Neuronal stem cell (in vitro differentiated cells): Measurements from ENCODE around the gene RHOH.
"Not testable (repeated sequence)": the region's sequence is repeated elsewhere in the genome, so short reads cannot be mapped to it uniquely, and the experiment has no call there.

Experiments used
- DNase-seq: peaks from one replicate; pipeline ENCODE4 v3.0.0-alpha.2; 2013; ENCODE audit warnings: low spot score
- H2AFZ ChIP-seq: one replicate; pipeline ENCODE4 v1.6.1; 2013; ENCODE audit warnings: mild to moderate bottlenecking, low read length, inconsistent platforms
- H2AK5ac ChIP-seq: 2 replicates; pipeline ENCODE4 v1.6.1; 2013; ENCODE audit warnings: low read depth, mild to moderate bottlenecking, inconsistent platforms, low read length, moderate library complexity, mixed read lengths
- H2BK120ac ChIP-seq: 2 replicates; pipeline ENCODE4 v1.6.1; 2013; ENCODE audit warnings: low read depth, mild to moderate bottlenecking, inconsistent platforms, low read length, moderate library complexity, mixed read lengths
- H2BK12ac ChIP-seq: one replicate; pipeline ENCODE4 v1.6.1; 2013; ENCODE audit warnings: low read length, inconsistent platforms
- H2BK15ac ChIP-seq: 2 replicates; pipeline ENCODE4 v1.6.1; 2013; ENCODE audit warnings: mild to moderate bottlenecking, low read length, inconsistent platforms, mixed read lengths
- H2BK5ac ChIP-seq: one replicate; pipeline ENCODE4 v1.6.1; 2013; ENCODE audit warnings: inconsistent platforms, mild to moderate bottlenecking, low read length, moderate library complexity
- H3K14ac ChIP-seq: one replicate; pipeline ENCODE4 v1.6.1; 2013; ENCODE audit warnings: low read length, inconsistent platforms
- H3K18ac ChIP-seq: 2 replicates; pipeline ENCODE4 v1.6.1; 2013; ENCODE audit warnings: low read length, inconsistent platforms
- H3K23ac ChIP-seq: 2 replicates; pipeline ENCODE4 v1.6.1; 2013; ENCODE audit warnings: low read depth, mild to moderate bottlenecking, mixed read lengths, low read length, inconsistent platforms; ENCODE audit not compliant: poor library complexity
- H3K27ac ChIP-seq: replicated peaks from 3 replicates; pipeline ENCODE4 v1.5.1; 2013; ENCODE audit warnings: low read length, inconsistent platforms
- H3K27me3 ChIP-seq, 3 experiments: 2 replicates each; pipeline ENCODE4 v1.6.1; 2013; ENCODE audit warnings: low read length in 3 of 3, mild to moderate bottlenecking in 2 of 3, inconsistent platforms in 1 of 3, low read depth in 1 of 3, mixed read lengths in 1 of 3, moderate library complexity in 1 of 3; ENCODE audit not compliant: control insufficient read depth in 3 of 3, insufficient read depth in 3 of 3
- H3K36me3 ChIP-seq, 2 donors: replicated peaks in 1 of 2; 2 replicates each; pipeline ENCODE4 v1.6.1; 2013; ENCODE audit warnings: low read length in 2 of 2; ENCODE audit not compliant: control insufficient read depth in 2 of 2, insufficient read depth in 2 of 2
- H3K4ac ChIP-seq: 2 replicates; pipeline ENCODE4 v1.6.1; 2013; ENCODE audit warnings: inconsistent platforms, mild to moderate bottlenecking, low read length, moderate library complexity
- H3K4me1 ChIP-seq, 2 donors: 1 replicate in 1 of 2; 2 replicates in 1 of 2; pipeline ENCODE4 v1.6.1; 2013; ENCODE audit warnings: low read length in 2 of 2, low read depth in 1 of 2; ENCODE audit not compliant: control insufficient read depth in 2 of 2, insufficient read depth in 1 of 2
- H3K4me2 ChIP-seq: one replicate; pipeline ENCODE4 v1.6.1; 2013; ENCODE audit warnings: mild to moderate bottlenecking, low read length, inconsistent platforms; ENCODE audit not compliant: insufficient read depth, poor library complexity, severe bottlenecking
- H3K4me3 ChIP-seq, 2 donors: 2 replicates each; pipeline ENCODE4 v1.5.1; 2013; ENCODE audit warnings: low read length in 2 of 2, mild to moderate bottlenecking in 2 of 2, inconsistent platforms in 1 of 2, moderate library complexity in 1 of 2
- H3K79me1 ChIP-seq: one replicate; pipeline ENCODE4 v1.6.1; 2013; ENCODE audit warnings: low read depth, mild to moderate bottlenecking, inconsistent platforms, low read length, moderate library complexity
- H3K9ac ChIP-seq: one replicate; pipeline ENCODE4 v1.6.1; 2013; ENCODE audit warnings: mild to moderate bottlenecking, low read depth, low read length, inconsistent platforms; ENCODE audit not compliant: poor library complexity
- H3K9me3 ChIP-seq, 2 donors: replicated peaks in 1 of 2; 2 replicates each; pipeline versions ENCODE3 to v1.6.1; 2013; ENCODE audit warnings: low read length in 2 of 2, mild to moderate bottlenecking in 2 of 2, inconsistent platforms in 1 of 2, low read depth in 1 of 2, mixed read lengths in 1 of 2, moderate library complexity in 1 of 2; ENCODE audit not compliant: control insufficient read depth in 2 of 2, insufficient read depth in 1 of 2
- H4K8ac ChIP-seq: one replicate; pipeline ENCODE4 v1.6.1; 2013; ENCODE audit warnings: low read depth, mild to moderate bottlenecking, inconsistent platforms, low read length, moderate library complexity
- H4K91ac ChIP-seq: one replicate; pipeline ENCODE4 v1.6.1; 2013; ENCODE audit warnings: low read length, low read depth, mild to moderate bottlenecking, inconsistent platforms; ENCODE audit not compliant: poor library complexity
- WGBS, 2 donors: extraction: QIAGEN DNeasy Blood & Tissue Kit; methylation state at CpG; one replicate each; pipeline ENCODE4 v1.1.7; 2013; ENCODE audit warnings: missing lambda C conversion rate in 2 of 2, mixed read lengths in 1 of 2; ENCODE audit not compliant: insufficient read length in 2 of 2, insufficient replicate concordance in 1 of 2; ENCODE audit errors: extremely low coverage in 2 of 2; 5-methylcytosine and 5-hydroxymethylcytosine counted together

RHOH gene

DNA sequence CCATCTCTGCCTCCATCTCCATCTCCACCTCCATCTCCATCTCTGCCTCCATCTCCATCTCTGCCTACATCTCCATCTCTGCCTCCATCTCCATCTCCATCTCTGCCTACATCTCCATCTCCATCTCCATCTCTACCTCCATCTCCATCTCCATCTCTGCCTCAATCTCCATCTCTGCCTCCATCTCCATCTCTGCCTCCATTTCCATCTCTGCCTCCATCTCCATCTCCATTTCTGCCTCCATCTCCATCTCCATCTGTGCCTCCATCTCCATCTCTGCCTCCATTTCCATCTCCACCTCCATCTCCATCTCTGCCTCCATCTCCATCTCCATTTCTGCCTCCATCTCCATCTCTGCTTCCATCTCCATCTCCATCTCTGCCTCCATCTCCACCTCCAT lies 98.2 kb downstream of the RHOH start:
- not testable (repeated sequence) for DNase-seq, H2AFZ ChIP-seq, H3K79me1 ChIP-seq, H4K8ac ChIP-seq, H3K9me3 ChIP-seq, H3K36me3 ChIP-seq, H3K27me3 ChIP-seq, H2BK120ac ChIP-seq, H3K4me1 ChIP-seq, H3K14ac ChIP-seq, H3K18ac ChIP-seq, H3K27ac ChIP-seq, H2BK5ac ChIP-seq, H2BK12ac ChIP-seq, H3K4ac ChIP-seq, H2BK15ac ChIP-seq, H2AK5ac ChIP-seq
- Histone ChIP-seq H4K91ac (peak overlapping the region; percentile 47), H3K4me3 (peak overlapping the region in 1 of 2 donors; percentile 12), H3K4me2 (peak overlapping the region; percentile 21), H3K23ac (peak overlapping the region; percentile 1), H3K9ac (peak overlapping the region; percentile 71)

- DNase-seq: no peak
- H2BK5ac ChIP-seq: no peak overlapping the region
- no peak overlapping the region for H3K27ac ChIP-seq
- H2BK15ac ChIP-seq: no peak overlapping the region
- no peak overlapping the region for H3K4me2 ChIP-seq
- no peak overlapping the region for H2AFZ ChIP-seq
- H3K23ac ChIP-seq: no peak overlapping the region
- H2BK120ac ChIP-seq: no peak overlapping the region
- H3K14ac ChIP-seq: no peak overlapping the region
- no peak overlapping the region for H3K18ac ChIP-seq
- H4K8ac ChIP-seq: no peak overlapping the region
- peaks cover 0 to 2% of the 10 kb centered on the region in 2 donors for H3K4me1 ChIP-seq
- no peak overlapping the region for H3K4ac ChIP-seq
- H3K4me3 ChIP-seq: no peak overlapping the region
- no peaks in the 10 kb centered on the region for H3K36me3 ChIP-seq
- peaks cover 2% of the 10 kb centered on the region for H3K79me1 ChIP-seq
- H2AK5ac ChIP-seq: no peak overlapping the region
- no peak overlapping the region for H4K91ac ChIP-seq
- 100% methylated on average over 2 of the region's 4 CpGs; no CpG with 5 or more reads in 1 of the 2 donors for WGBS, 2 donors
- H2BK12ac ChIP-seq: no peak overlapping the region
- peaks cover 3 to 7% of the 10 kb centered on the region in 2 donors for H3K9me3 ChIP-seq
- peaks cover 0 to 2% (median 0%) of the 10 kb centered on the region in 3 experiments for H3K27me3 ChIP-seq
- no peak overlapping the region for H3K9ac ChIP-seq
Measured at GRCh38 chr4:40295572-40295971, 98.7 kb downstream of the RHOH start.
